Epithelial cell of esophagus (primary cell): ENCODE measurements around the gene CCDC102A.

Experiments
- DNase-seq: peaks from one replicate; pipeline ENCODE4 v3.0.0; 2010; ENCODE audit warnings: low read depth
- H3K4me3 ChIP-seq: 2 replicates; pipeline ENCODE4 v1.5.1; 2011; ENCODE audit warnings: mild to moderate bottlenecking, low read length, control low read depth
- CTCF ChIP-seq: IDR thresholded peaks from 2 replicates; pipeline ENCODE4 v1.5.1; 2011; ENCODE audit warnings: low read depth, mild to moderate bottlenecking, low read length, control low read depth, inconsistent platforms; ENCODE audit not compliant: insufficient read depth; ENCODE audit errors: missing control alignments

The CCDC102A gene

DNA sequence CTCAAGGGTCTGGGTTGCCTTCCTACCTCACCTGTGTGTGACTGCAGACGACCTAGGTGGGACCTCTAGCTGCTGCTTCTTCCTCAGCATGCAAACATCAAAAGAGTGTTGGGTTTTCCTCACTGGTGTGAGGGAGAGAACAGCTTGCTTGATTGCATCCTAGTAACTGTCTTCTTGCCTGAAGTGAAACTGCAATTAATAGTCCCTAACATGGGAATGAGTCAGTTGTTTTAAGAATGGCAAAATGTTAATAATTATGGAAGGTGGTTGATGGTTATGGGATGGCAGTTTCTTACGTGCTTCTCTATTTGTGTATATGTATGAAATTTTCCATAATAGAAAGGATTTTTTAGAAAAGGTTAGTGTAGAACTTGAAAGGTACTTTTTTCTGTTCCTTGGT is 68.0 kb downstream of the CCDC102A start:
- no peak for DNase-seq
- H3K4me3 ChIP-seq, result no peak overlapping the region
- TF ChIP-seq CTCF, result no peak

- DNase-seq, result no peak
- no peak overlapping the region for H3K4me3 ChIP-seq
- TF ChIP-seq CTCF, result no peak
These were observed 71.8 kb downstream of the CCDC102A start for GRCh38 chr16:57464523-57464922.

- DNase-seq, result no peak
- peak overlapping the region; percentile 81 for H3K4me3 ChIP-seq
- no peak for TF ChIP-seq CTCF
These were observed 73.4 kb downstream of the CCDC102A start for GRCh38 chr16:57462978-57463362.

DNA sequence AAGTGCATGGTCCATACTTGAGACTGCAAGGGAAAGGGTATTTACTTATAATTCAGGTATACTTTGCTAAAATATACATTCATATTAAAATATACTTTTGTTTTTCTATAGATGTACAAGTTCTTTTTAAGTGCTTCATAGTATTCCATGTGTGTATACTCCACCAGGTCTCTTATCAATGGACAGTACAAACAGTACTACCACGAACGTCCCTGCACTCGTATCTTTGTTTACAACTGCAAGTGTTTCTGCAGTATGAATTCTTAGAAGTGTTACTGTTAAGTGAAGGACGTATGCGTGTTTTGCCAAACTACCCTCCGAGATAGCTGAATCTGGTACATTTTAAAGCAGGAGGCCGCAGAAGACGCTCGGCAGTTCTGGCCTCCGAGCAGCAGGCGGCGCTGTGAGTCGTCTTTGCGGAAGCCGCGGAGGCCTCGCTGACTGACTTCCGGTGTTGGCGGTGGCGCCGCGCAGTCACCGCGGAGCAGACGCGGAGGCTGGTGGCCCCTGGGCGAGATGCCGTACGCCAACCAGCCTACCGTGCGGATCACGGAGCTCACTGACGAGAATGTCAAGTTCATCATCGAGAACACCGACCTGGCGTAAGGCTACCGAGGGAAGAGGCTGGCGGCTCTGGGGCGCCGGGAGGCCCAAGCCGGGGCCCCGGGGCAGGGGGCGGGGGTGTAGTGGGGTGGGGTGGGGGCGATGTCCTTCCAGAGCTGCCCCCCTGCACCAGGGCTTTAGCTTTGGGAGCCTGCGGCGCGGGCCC is 74.0 kb downstream of the CCDC102A start, which contains the start of gene POLR2C:
POLR2C (plus strand) TSS at position 471 of the 769 bp plus-strand sequence; CDS start at position 517, 46 bp downstream.
- TF ChIP-seq CTCF, result peak; percentile 88
- peak within 1 kb of the TSS; percentile 81 for H3K4me3 ChIP-seq
- DNase-seq, result peak; percentile 87
